ENCODE data around the gene PERM1. TPM values are rescaled to one million over a fixed set of nuclear protein-coding genes. Genes with fewer than 3 reads are reported as not detected.

The PERM1 gene
- total and polyA plus RNA-seq, 2 of the 13 experiments (the other 11 are each of a cell fraction or from before 2014, with no cell fraction given), result 0.04 to 0.29 TPM

GRCh38 chr1:955474-955873, 26.4 kb downstream of the PERM1 start (continued):
- TF ChIP-seq FOXA3 (CRISPR knock-in tag; IDR thresholded peaks at IDR 0.05) (no peak), KDM5B (CRISPR knock-in tag; IDR thresholded peaks at IDR 0.05; ENCODE audit: borderline replicate concordance) (no peak), SMARCE1 (IDR thresholded peaks at IDR 0.05; ENCODE audit: borderline replicate concordance) (no peak), ZNF44 (CRISPR knock-in tag; IDR thresholded peaks at IDR 0.05) (no peak), HMG20B (CRISPR knock-in tag; conservative IDR thresholded peaks at IDR 0.05) (no peak), POGK (CRISPR knock-in tag; conservative IDR thresholded peaks at IDR 0.05) (no peak)
- TF ChIP-seq, protein P1, sequence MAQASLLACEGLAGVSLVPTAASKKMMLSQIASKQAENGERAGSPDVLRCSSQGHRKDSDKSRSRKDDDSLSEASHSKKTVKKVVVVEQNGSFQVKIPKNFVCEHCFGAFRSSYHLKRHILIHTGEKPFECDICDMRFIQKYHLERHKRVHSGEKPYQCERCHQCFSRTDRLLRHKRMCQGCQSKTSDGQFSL (CRISPR knock-in tag; IDR thresholded peaks at IDR 0.05), result no peak

DNA sequence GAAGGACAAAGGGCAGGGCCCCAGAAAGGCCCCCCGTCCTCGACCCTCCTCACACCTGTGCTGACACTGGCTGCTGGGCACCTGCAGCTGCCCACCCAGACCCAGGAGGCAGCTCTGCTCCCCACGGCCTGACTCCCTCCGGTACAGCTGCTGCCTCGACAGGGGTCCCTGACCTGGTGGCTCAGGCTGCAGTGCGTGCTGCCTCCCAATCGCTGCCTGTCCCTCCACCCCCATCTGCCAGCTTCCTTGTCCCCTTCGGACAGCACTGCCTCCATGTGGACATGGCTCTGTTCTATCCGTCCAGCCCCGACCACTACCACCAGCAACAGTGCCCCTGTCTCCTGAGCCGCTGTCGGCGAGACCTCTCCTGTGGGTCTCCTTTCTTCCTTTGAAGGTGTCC, 27.0 kb downstream of the PERM1 start:
- Histone ChIP-seq H2AFZ (ENCODE audit: low read length) (no peak overlapping the region), H3K79me2 (ENCODE audit: insufficient read depth, low read length) (peaks cover 21% of the 10 kb centered on the region), H3K36me3 (replicated peaks in 1 of 2; ENCODE audit: control insufficient read depth in 1 of 2, insufficient read depth in 2 of 2, low read length in 2 of 2) (peaks cover 42 to 71% of the 10 kb centered on the region in 2 experiments), H3K9ac (ENCODE audit: insufficient read depth, low read depth, low read length) (no peak overlapping the region), H3K9me3 (ENCODE audit: low read length) (no peaks in the 10 kb centered on the region), H4K20me1 (ENCODE audit: insufficient read depth, low read length) (peaks cover 17% of the 10 kb centered on the region), H3K27ac (ENCODE audit: extremely low read length, insufficient read depth, low read length) (no peak overlapping the region), H3K4me3 (replicated peaks in 1 of 3; ENCODE audit: insufficient read depth in 1 of 3, low read depth in 2 of 3, low read length in 3 of 3) (no peak overlapping the region), H3K4me2 (ENCODE audit: low read depth, low read length) (no peak overlapping the region), H3K4me1 (ENCODE audit: insufficient read depth, low read length) (peaks cover 11% of the 10 kb centered on the region), H3K27me3 (ENCODE audit: control insufficient read depth in 1 of 2, insufficient read depth in 2 of 2, low read length in 2 of 2) (peaks cover 0 to 4% of the 10 kb centered on the region in 2 experiments; a peak in 1 of 5 replicates)
- in situ Hi-C loops (cut with HindIII; ENCODE audit: extremely low pct_ligation_motif_present, low pct_unique_long_range_greater_than_20kb), result no loop called here
- CTCF ChIA-PET (ENCODE audit: low intra/inter-chr PET ratio, low total read pairs), result no interaction called here
- WGBS (ENCODE audit: low lambda C conversion rate), result 97% methylated on average over 10 of the region's 13 CpGs
- DNase-seq (ENCODE audit: low spot score) (no peak), FAIRE-seq (no peak), ATAC-seq (no peak)
- intact Hi-C loops (cut with micrococcal nuclease; ENCODE audit: unreplicated experiment), result no loop called here
- no TSS peak for BruUV-seq (replicated peaks)
- no peak for TF ChIP-seq MED8 (CRISPR knock-in tag; IDR thresholded peaks at IDR 0.05; ENCODE audit: insufficient replicate concordance)
- no peak for TF ChIP-seq POLR2G (IDR thresholded peaks at IDR 0.05; ENCODE audit: low read depth, low read length)
- 0 out of 2 replicates have a peak, but pooled peaks have one; percentile 18 for TF ChIP-seq RBFOX2 (IDR thresholded peaks at IDR 0.05; ENCODE audit: low read depth, low read length)
- POLR2A ChIA-PET, result interaction anchor here (1.6 kb wide), 1 partner anchor 12 kb away, joined by 3 read pairs; no protein-coding TSS in a partner anchor
